ENCODE data around the gene ISLR2.

GRCh38 chr15:74171965-74172541 is 41.7 kb downstream of the ISLR2 start:
- TF ChIP-seq RAD21 (IDR thresholded peaks at IDR 0.05) (no peak), ZBTB33 (IDR thresholded peaks at IDR 0.05) (no peak), EGR1 (IDR thresholded peaks at IDR 0.05; ENCODE audit: low read depth in 2 of 2) (no peak), JUND (IDR thresholded peaks at IDR 0.05) (no peak), MAX (IDR thresholded peaks at IDR 0.05) (no peak), SP1 (IDR thresholded peaks at IDR 0.05) (no peak), CTCF (IDR thresholded peaks at IDR 0.05; ENCODE audit: low read depth, low read length, missing input control) (no peak), FOXA1 (IDR thresholded peaks at IDR 0.05) (no peak), TAF1 (conservative IDR thresholded peaks at IDR 0.05) (no peak), YY1 (IDR thresholded peaks at IDR 0.05) (no peak)
